ENCODE data around the gene ZNF71. TPM values are rescaled to one million over a fixed set of nuclear protein-coding genes. Genes with fewer than 3 reads are reported as not detected.

Gene ZNF71
- total and polyA plus RNA-seq, 2 donors (not counting 1 experiment from before 2014, with no cell fraction given): 6.4 to 9.3 TPM

GRCh38 chr19:56667311-56667870 is 72.3 kb downstream of the ZNF71 start:
- no peak for DNase-seq
- ATAC-seq (ENCODE audit: low read depth): no peak
- Mint-ChIP-seq H3K27me3 (no peaks in the 10 kb centered on the region), H3K9me3 (ENCODE audit: insufficient read depth) (no peaks in the 10 kb centered on the region), H3K27ac (no peak overlapping the region), H3K4me3 (no peak overlapping the region), H3K4me1 (peaks cover 14% of the 10 kb centered on the region)
- Histone ChIP-seq H3K27me3 (replicated peaks in 1 of 4; ENCODE audit: control extremely low read depth in 1 of 4, control insufficient read depth in 3 of 4, insufficient read depth in 4 of 4, low read length in 3 of 4) (no peaks in the 10 kb centered on the region), H3K9me3 (ENCODE audit: control extremely low read depth in 1 of 3, control insufficient read depth in 2 of 3, insufficient read depth in 1 of 3, low read length in 2 of 3) (peaks cover 0 to 83% (median 0%) of the 10 kb centered on the region in 3 donors), H3K9ac (ENCODE audit: low read length) (no peak overlapping the region), H3K79me2 (ENCODE audit: control insufficient read depth, insufficient read depth, low read length) (peaks cover 14% of the 10 kb centered on the region), H2AFZ (ENCODE audit: insufficient read depth, low read depth, low read length, poor library complexity, severe bottlenecking) (no peak overlapping the region), H3K27ac (ENCODE audit: low read length in 2 of 2) (no peak overlapping the region), H3K4me1 (ENCODE audit: control insufficient read depth in 2 of 2, insufficient read depth in 2 of 2, low read length in 2 of 2) (peaks cover 9 to 18% of the 10 kb centered on the region in 2 donors), H3K36me3 (replicated peaks in 1 of 2; ENCODE audit: control extremely low read depth in 1 of 2, control insufficient read depth in 1 of 2, extremely low read depth in 1 of 2, insufficient read depth in 2 of 2, low read length in 1 of 2) (no peaks in the 10 kb centered on the region), H3K4me2 (replicated peaks; ENCODE audit: low read depth, low read length, poor library complexity, severe bottlenecking) (no peak overlapping the region), H3K4me3 (ENCODE audit: control extremely low read depth in 1 of 5, extremely low read depth in 1 of 5, insufficient read depth in 1 of 5, low read depth in 2 of 5, low read length in 4 of 5) (no peak overlapping the region), H4K20me1 (ENCODE audit: control insufficient read depth, insufficient read depth, low read length, poor library complexity, severe bottlenecking) (no peaks in the 10 kb centered on the region)
- intact Hi-C loops (cut with micrococcal nuclease): no loop called here
- CTCF ChIA-PET: no interaction called here
- POLR2A ChIA-PET: no interaction called here
- WGBS (ENCODE audit: insufficient coverage): 74% methylated on average over 4 of the region's 6 CpGs
- TF ChIP-seq CTCF (IDR thresholded peaks at IDR 0.05) (no peak), EZH2 (IDR thresholded peaks at IDR 0.05; ENCODE audit: borderline replicate concordance, insufficient read depth, low read depth, low read length, poor library complexity, severe bottlenecking) (no peak)

GRCh38 chr19:56668676-56669075 is 73.6 kb downstream of the ZNF71 start:
- Mint-ChIP-seq H3K4me1 (peaks cover 14% of the 10 kb centered on the region), H3K4me3 (no peak overlapping the region), H3K27ac (no peak overlapping the region), H3K9me3 (ENCODE audit: insufficient read depth) (no peaks in the 10 kb centered on the region), H3K27me3 (no peaks in the 10 kb centered on the region)
- Histone ChIP-seq H3K27me3 (replicated peaks in 1 of 4; ENCODE audit: control extremely low read depth in 1 of 4, control insufficient read depth in 3 of 4, insufficient read depth in 4 of 4, low read length in 3 of 4) (no peaks in the 10 kb centered on the region), H3K9me3 (ENCODE audit: control extremely low read depth in 1 of 3, control insufficient read depth in 2 of 3, insufficient read depth in 1 of 3, low read length in 2 of 3) (peaks cover 0 to 74% (median 0%) of the 10 kb centered on the region in 3 donors), H3K9ac (ENCODE audit: low read length) (no peak overlapping the region), H3K36me3 (replicated peaks in 1 of 2; ENCODE audit: control extremely low read depth in 1 of 2, control insufficient read depth in 1 of 2, extremely low read depth in 1 of 2, insufficient read depth in 2 of 2, low read length in 1 of 2) (no peaks in the 10 kb centered on the region), H2AFZ (ENCODE audit: insufficient read depth, low read depth, low read length, poor library complexity, severe bottlenecking) (no peak overlapping the region), H3K27ac (ENCODE audit: low read length in 2 of 2) (no peak overlapping the region), H3K4me1 (ENCODE audit: control insufficient read depth in 2 of 2, insufficient read depth in 2 of 2, low read length in 2 of 2) (peaks cover 9 to 18% of the 10 kb centered on the region in 2 donors), H4K20me1 (ENCODE audit: control insufficient read depth, insufficient read depth, low read length, poor library complexity, severe bottlenecking) (no peaks in the 10 kb centered on the region), H3K79me2 (ENCODE audit: control insufficient read depth, insufficient read depth, low read length) (peaks cover 14% of the 10 kb centered on the region), H3K4me3 (ENCODE audit: control extremely low read depth in 1 of 5, extremely low read depth in 1 of 5, insufficient read depth in 1 of 5, low read depth in 2 of 5, low read length in 4 of 5) (no peak overlapping the region), H3K4me2 (replicated peaks; ENCODE audit: low read depth, low read length, poor library complexity, severe bottlenecking) (no peak overlapping the region)
- ChIA-PET CTCF (interaction anchor here (0.7 kb wide), 1 partner anchor 124 kb away, joined by 5 read pairs; no protein-coding TSS in a partner anchor), POLR2A (no interaction called here)
- DNase-seq (no peak), ATAC-seq (ENCODE audit: low read depth) (no peak)
- intact Hi-C loops (cut with micrococcal nuclease): no loop called here
- 94% methylated on average over 9 of the region's 9 CpGs for WGBS (ENCODE audit: insufficient coverage)
- no peak for TF ChIP-seq CTCF (IDR thresholded peaks at IDR 0.05)
- no peak for TF ChIP-seq EZH2 (IDR thresholded peaks at IDR 0.05; ENCODE audit: borderline replicate concordance, insufficient read depth, low read depth, low read length, poor library complexity, severe bottlenecking)

All from B cell (primary cell).